ENCODE measurements around the gene GTF2IRD1.

Gene GTF2IRD1

GRCh38 chr7:74461970-74462706 lies 8.4 kb downstream of the GTF2IRD1 start:
- no peak for TF ChIP-seq CTCF (IDR thresholded peaks at IDR 0.05; ENCODE audit: borderline replicate concordance, insufficient read depth, low read depth, low read length)

GRCh38 chr7:74462707-74463100 lies 9.0 kb downstream of the GTF2IRD1 start:
- H3K4me3 ChIP-seq (ENCODE audit: low read depth, low read length), result no peak overlapping the region
- TF ChIP-seq CTCF (IDR thresholded peaks at IDR 0.05; ENCODE audit: borderline replicate concordance, insufficient read depth, low read depth, low read length), result no peak

More at GRCh38 chr7:74461970-74462706, 8.4 kb downstream of the GTF2IRD1 start:
- no peak overlapping the region for H3K4me3 ChIP-seq (ENCODE audit: low read depth, low read length)

- no peak for TF ChIP-seq CTCF (IDR thresholded peaks at IDR 0.05; ENCODE audit: borderline replicate concordance, insufficient read depth, low read depth, low read length)
- no peak overlapping the region for H3K4me3 ChIP-seq (ENCODE audit: low read depth, low read length)
These were observed 11.5 kb downstream of the GTF2IRD1 start for GRCh38 chr7:74464931-74465886.

- TF ChIP-seq CTCF (IDR thresholded peaks at IDR 0.05; ENCODE audit: borderline replicate concordance, insufficient read depth, low read depth, low read length), result no peak
These were observed 12.6 kb downstream of the GTF2IRD1 start for GRCh38 chr7:74466196-74466813.

GRCh38 chr7:74467876-74468275 lies 14.2 kb downstream of the GTF2IRD1 start:
- no peak overlapping the region for H3K4me3 ChIP-seq (ENCODE audit: low read depth, low read length)
- no peak for TF ChIP-seq CTCF (IDR thresholded peaks at IDR 0.05; ENCODE audit: borderline replicate concordance, insufficient read depth, low read depth, low read length)

More at GRCh38 chr7:74466196-74466813, 12.6 kb downstream of the GTF2IRD1 start:
- no peak overlapping the region for H3K4me3 ChIP-seq (ENCODE audit: low read depth, low read length)

- no peak for TF ChIP-seq CTCF (IDR thresholded peaks at IDR 0.05; ENCODE audit: borderline replicate concordance, insufficient read depth, low read depth, low read length)
- no peak overlapping the region for H3K4me3 ChIP-seq (ENCODE audit: low read depth, low read length)
These were observed 16.8 kb downstream of the GTF2IRD1 start for GRCh38 chr7:74470504-74470903.
